H1 (cell line): ENCODE results near the gene KRTAP9-6. TPM values are rescaled to one million over a fixed set of nuclear protein-coding genes. Genes with fewer than 3 reads are reported as not detected.

Source experiments
- CTCF ChIA-PET: fragments of 300-600 bp; sonication (Branson Sonifier 250); formaldehyde crosslinking; loops from one replicate; lab custom pipeline; 2021; ENCODE audit not compliant: partially characterized antibody; lab: Charles Lee
- POLR2A ChIA-PET: fragments of 300-600 bp; sonication (Branson Sonifier 250); formaldehyde crosslinking; loops from one replicate; lab custom pipeline; 2021; ENCODE audit warnings: inconsistent platforms; ENCODE audit not compliant: partially characterized antibody; lab: Charles Lee
- DNase-seq, 2 experiments: peaks; one replicate each; pipeline versions ENCODE4 v3.0.0 to v3.0.0-alpha.2; 2010 to 2022; ENCODE audit warnings: low spot score in 2 of 2, low read depth in 1 of 2, mixed read lengths in 1 of 2
- FAIRE-seq: peaks from 2 replicates; lab custom pipeline; 2011; peaks lifted over from hg19 to GRCh38; lab: Jason Lieb, UNC
- H2AFZ ChIP-seq: 2 replicates; pipeline ENCODE4 v1.8.1; 2012; ENCODE audit warnings: low read length, inconsistent platforms
- H2AK5ac ChIP-seq: 2 replicates; pipeline ENCODE4 v1.6.1; 2013; ENCODE audit warnings: low read depth, low read length
- H2BK120ac ChIP-seq: replicated peaks from 2 replicates; pipeline ENCODE3; 2013; ENCODE audit warnings: low read depth, low read length, inconsistent platforms
- H2BK12ac ChIP-seq: 2 replicates; pipeline ENCODE4 v1.6.1; 2013; ENCODE audit warnings: low read depth, low read length
- H2BK15ac ChIP-seq: 2 replicates; pipeline ENCODE4 v1.6.1; 2013; ENCODE audit warnings: low read length
- H2BK20ac ChIP-seq: 2 replicates; pipeline ENCODE4 v1.6.1; 2013; ENCODE audit warnings: low read length
- H2BK5ac ChIP-seq: 2 replicates; pipeline ENCODE4 v1.6.1; 2013; ENCODE audit warnings: low read depth, low read length
- H3K14ac ChIP-seq: 2 replicates; pipeline ENCODE4 v1.6.1; 2013; ENCODE audit warnings: inconsistent platforms; ENCODE audit not compliant: insufficient read length
- H3K18ac ChIP-seq: 2 replicates; pipeline ENCODE4 v1.6.1; 2013; ENCODE audit warnings: low read length; ENCODE audit errors: extremely low read depth
- H3K23ac ChIP-seq: 2 replicates; pipeline ENCODE4 v1.6.1; 2013; ENCODE audit warnings: inconsistent platforms; ENCODE audit not compliant: insufficient read length
- H3K23me2 ChIP-seq: 2 replicates; pipeline ENCODE4 v1.6.1; 2013; ENCODE audit warnings: low read depth, low read length
- H3K27ac ChIP-seq: 2 replicates; pipeline ENCODE4 v1.6.1; 2011; ENCODE audit warnings: low read depth, low read length, inconsistent platforms
- H3K27me3 ChIP-seq, 4 experiments: replicated peaks in 1 of 4; 1 replicate in 1 of 4; 2 replicates in 3 of 4; pipeline versions ENCODE4 v1.6.1 to v1.8.1; 2011 to 2013; ENCODE audit warnings: low read length in 3 of 4, mild to moderate bottlenecking in 3 of 4, inconsistent platforms in 2 of 4, mixed read lengths in 2 of 4, moderate library complexity in 1 of 4; ENCODE audit not compliant: control insufficient read depth in 3 of 4, insufficient read depth in 3 of 4; ENCODE audit errors: extremely low read depth in 1 of 4
- H3K36me3 ChIP-seq, 4 experiments: 2 replicates each; pipeline versions ENCODE4 v1.6.1 to v1.8.1; 2011 to 2013; ENCODE audit warnings: mild to moderate bottlenecking in 4 of 4, low read length in 3 of 4, moderate library complexity in 2 of 4, control low read depth in 1 of 4, inconsistent platforms in 1 of 4; ENCODE audit not compliant: insufficient read depth in 4 of 4, control insufficient read depth in 2 of 4
- H3K4ac ChIP-seq: replicated peaks from 2 replicates; pipeline ENCODE3; 2013; ENCODE audit warnings: low read length, low read depth, mixed read lengths, inconsistent platforms; ENCODE audit not compliant: insufficient read length
- H3K4me1 ChIP-seq, 4 experiments: replicated peaks in 1 of 4; 1 replicate in 1 of 4; 2 replicates in 3 of 4; pipeline versions ENCODE4 v1.6.1 to v1.8.1; 2011 to 2013; ENCODE audit warnings: low read length in 3 of 4, inconsistent platforms in 2 of 4, mixed read lengths in 1 of 4; ENCODE audit not compliant: insufficient read depth in 4 of 4, control insufficient read depth in 3 of 4
- H3K4me2 ChIP-seq, 2 experiments: 2 replicates each; pipeline versions ENCODE4 v1.6.1 to v1.8.1; 2011 to 2013; ENCODE audit warnings: low read depth in 2 of 2, low read length in 2 of 2, control low read depth in 1 of 2, inconsistent platforms in 1 of 2, mild to moderate bottlenecking in 1 of 2; ENCODE audit not compliant: insufficient read depth in 1 of 2
- H3K4me3 ChIP-seq, 4 experiments: fragments of 200-600, 300-600 bp in 1 of 4; sonication (generic), shearing (Covaris generic), sonication (Bioruptor Twin) in 1 of 4; 2 replicates each; pipeline versions ENCODE4 v1.5.1 to v1.8.1; 2011 to 2016; ENCODE audit warnings: low read length in 4 of 4, low read depth in 3 of 4, control low read depth in 2 of 4, inconsistent platforms in 2 of 4, mild to moderate bottlenecking in 2 of 4, mixed read lengths in 1 of 4, moderate library complexity in 1 of 4; ENCODE audit not compliant: insufficient read depth in 2 of 4; ENCODE audit errors: extremely low read depth in 1 of 4
- H3K56ac ChIP-seq: replicated peaks from 2 replicates; pipeline ENCODE3; 2013; ENCODE audit warnings: low read depth, mild to moderate bottlenecking, mixed read lengths, low read length, inconsistent platforms; ENCODE audit not compliant: insufficient read length
- H3K79me1 ChIP-seq: 2 replicates; pipeline ENCODE4 v1.6.1; 2013; ENCODE audit warnings: low read depth, low read length, control low read depth
- H3K79me2 ChIP-seq, 2 experiments: 2 replicates each; pipeline versions ENCODE4 v1.6.1 to v1.8.1; 2012 to 2013; ENCODE audit warnings: low read length in 2 of 2, mild to moderate bottlenecking in 2 of 2, inconsistent platforms in 1 of 2; ENCODE audit not compliant: insufficient read depth in 2 of 2, control insufficient read depth in 1 of 2
- H3K9ac ChIP-seq, 4 experiments: replicated peaks in 1 of 4; 1 replicate in 1 of 4; 2 replicates in 3 of 4; pipeline versions ENCODE4 v1.6.1 to v1.8.1; 2011 to 2013; ENCODE audit warnings: low read depth in 3 of 4, low read length in 3 of 4, control low read depth in 2 of 4, mild to moderate bottlenecking in 2 of 4, moderate library complexity in 2 of 4, inconsistent platforms in 1 of 4; ENCODE audit errors: extremely low read depth in 1 of 4
- H3K9me3 ChIP-seq, 2 experiments: 2 replicates each; pipeline versions ENCODE4 v1.6.1 to v1.8.1; 2012 to 2013; ENCODE audit warnings: mild to moderate bottlenecking in 2 of 2, moderate library complexity in 2 of 2, control low read depth in 1 of 2, inconsistent platforms in 1 of 2, low read depth in 1 of 2, low read length in 1 of 2, mixed read lengths in 1 of 2; ENCODE audit not compliant: insufficient read depth in 2 of 2
- H4K20me1 ChIP-seq, 2 experiments: replicated peaks in 1 of 2; 2 replicates each; pipeline versions ENCODE3 to v1.8.1; 2011 to 2013; ENCODE audit warnings: inconsistent platforms in 2 of 2, low read length in 2 of 2, mild to moderate bottlenecking in 1 of 2; ENCODE audit not compliant: insufficient read depth in 2 of 2, control insufficient read depth in 1 of 2
- H4K5ac ChIP-seq: 2 replicates; pipeline ENCODE4 v1.6.1; 2013; ENCODE audit warnings: low read length, low read depth, mixed read lengths, inconsistent platforms; ENCODE audit not compliant: insufficient read length
- H4K8ac ChIP-seq: 2 replicates; pipeline ENCODE4 v1.8.0; 2013; ENCODE audit warnings: mild to moderate bottlenecking, moderate library complexity, low read length, inconsistent platforms; ENCODE audit not compliant: insufficient read depth; ENCODE audit errors: extremely low read depth
- H4K91ac ChIP-seq: replicated peaks from 2 replicates; pipeline ENCODE3; 2013; ENCODE audit warnings: low read length, mixed read lengths, inconsistent platforms; ENCODE audit not compliant: insufficient read length
- RNF2 ChIP-seq: fragments of 200-900, 300-1000 bp; sonication (generic); IDR thresholded peaks from 2 replicates; pipeline ENCODE4 v1.7.1; 2016; ENCODE audit warnings: borderline replicate concordance, low read depth, mild to moderate bottlenecking, antibody characterized with exemption, low read length; ENCODE audit not compliant: poor library complexity, severe bottlenecking; ENCODE audit errors: missing control alignments
- WGBS, 2 experiments: shearing (Covaris generic) in 1 of 2; methylation state at CpG; one replicate each; pipeline versions ENCODE4 v1.1.6 to v1.1.7; 2013 to 2015; ENCODE audit warnings: low lambda C conversion rate in 2 of 2, mixed read lengths in 2 of 2, inconsistent platforms in 1 of 2, low coverage in 1 of 2, missing lambda C conversion rate in 1 of 2; ENCODE audit not compliant: insufficient replicate concordance in 2 of 2, insufficient coverage in 1 of 2, insufficient read length in 1 of 2; ENCODE audit errors: extremely low coverage in 1 of 2, missing lambda C conversion rate in 1 of 2; 5-methylcytosine and 5-hydroxymethylcytosine counted together
- polyA plus RNA-seq, 7 experiments: library from polyadenylated mRNA; depleted of rRNA in 3 of 7; stranded (reverse) in 5 of 7; unstranded in 2 of 7; fragments of >200 nt in 5 of 7; fragments of 200-250 nt in 2 of 7; gene quantifications; 1 replicate in 5 of 7; 2 replicates in 1 of 7; 4 replicates in 1 of 7; pipeline versions ENCODE4 v1.2.1 to v1.2.3, GENCODE V29; 2011 to 2013; ENCODE audit warnings: missing spikeins in 2 of 7, mixed read lengths in 2 of 7
- total RNA-seq: library from RNA; stranded (reverse); fragmentation: NEBNext Ultra II Directional; extraction: Animal tissue kit (Norgen Biotek cat#: 25700); gene quantifications from 2 replicates; pipeline ENCODE4 v1.2.1, GENCODE V29; 2021

KRTAP9-6 gene
- total and polyA plus RNA-seq, 2 of the 8 experiments (the other 6 are each of a cell fraction or from before 2014, with no cell fraction given), result not detected

DNA sequence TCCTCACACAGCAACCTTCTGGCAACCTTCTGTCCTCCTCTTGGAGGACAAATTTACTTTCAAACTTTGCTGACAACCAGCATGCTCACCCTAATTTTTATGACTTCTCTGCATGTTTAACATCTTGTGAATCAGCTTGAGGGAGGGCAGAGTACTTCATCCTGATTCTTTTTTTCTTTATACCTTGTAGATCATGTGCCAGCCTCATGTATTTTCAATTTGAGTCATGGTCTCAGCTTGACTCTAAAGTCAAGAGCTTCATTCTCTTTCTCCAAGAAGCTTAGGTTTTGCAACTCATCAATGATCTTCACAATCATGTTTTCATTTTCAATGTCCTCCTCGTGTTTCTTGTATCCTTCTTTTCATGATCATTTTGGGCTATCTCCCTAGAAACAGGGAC lies 6.7 kb downstream of the KRTAP9-6 start:
- H4K8ac ChIP-seq, result no peak overlapping the region
- POLR2A ChIA-PET, result no interaction called here
- no peak overlapping the region for H2BK12ac ChIP-seq
- H3K36me3 ChIP-seq, result no peaks in the 10 kb centered on the region
- H3K27ac ChIP-seq, result no peak overlapping the region
- H3K4me3 ChIP-seq, result no peak overlapping the region
- no peaks in the 10 kb centered on the region for H3K4me1 ChIP-seq
- H3K56ac ChIP-seq, result no peak overlapping the region
- H3K14ac ChIP-seq, result no peak overlapping the region
- no peak overlapping the region for H2BK15ac ChIP-seq
- H3K79me1 ChIP-seq, result no peaks in the 10 kb centered on the region
- no peak overlapping the region for H3K23ac ChIP-seq
- H3K4me2 ChIP-seq, result no peak overlapping the region
- H4K20me1 ChIP-seq, result no peaks in the 10 kb centered on the region
- H3K9me3 ChIP-seq, result no peaks in the 10 kb centered on the region
- no peak overlapping the region for H2AK5ac ChIP-seq
- whole genome bisulfite sequencing, 2 experiments, result no CpG with 5 or more reads among the region's 1 CpG
- no peaks in the 10 kb centered on the region for H3K79me2 ChIP-seq
- H4K91ac ChIP-seq, result no peak overlapping the region
- no peak overlapping the region for H2BK5ac ChIP-seq
- no peak overlapping the region for H3K4ac ChIP-seq
- no peak overlapping the region for H2BK120ac ChIP-seq
- no peak overlapping the region for H4K5ac ChIP-seq
- H2AFZ ChIP-seq, result no peak overlapping the region
- no peak overlapping the region for H3K9ac ChIP-seq
- no peak overlapping the region for H3K18ac ChIP-seq
- CTCF ChIA-PET, result no interaction called here
- no peaks in the 10 kb centered on the region for H3K23me2 ChIP-seq
- no peak overlapping the region for H2BK20ac ChIP-seq
- DNase-seq (no peak), FAIRE-seq (no peak)
- H3K27me3 ChIP-seq, result no peaks in the 10 kb centered on the region
- TF ChIP-seq RNF2, result no peak
